GM18861 (cell line): ENCODE measurements around the gene PLD6.
"Not testable (repeated sequence)": the region's sequence is repeated elsewhere in the genome, so short reads cannot be mapped to it uniquely, and the experiment has no call there.

Experiments used
- ATAC-seq: cut with Tn5 transposase; IDR thresholded peaks from one replicate; pipeline ENCODE4 v1.9.1; 2021; ENCODE audit not compliant: unreplicated experiment

Gene PLD6

GRCh38 chr17:17179371-17179827 lies 26.7 kb downstream of the PLD6 start:
- ATAC-seq: no peak

GRCh38 chr17:17177176-17177575 lies 29.0 kb downstream of the PLD6 start:
- ATAC-seq: no peak

- ATAC-seq: no peak
Measured at GRCh38 chr17:17176341-17176740, 29.8 kb downstream of the PLD6 start.

GRCh38 chr17:17175917-17176316 lies 30.2 kb downstream of the PLD6 start:
- ATAC-seq: no peak

GRCh38 chr17:17175340-17175739 lies 30.8 kb downstream of the PLD6 start:
- no peak for ATAC-seq

GRCh38 chr17:17173921-17174320 lies 32.2 kb downstream of the PLD6 start:
- no peak for ATAC-seq

- ATAC-seq: no peak
Measured at GRCh38 chr17:17172990-17173389, 33.1 kb downstream of the PLD6 start.

- ATAC-seq: no peak
Measured at GRCh38 chr17:17172001-17172939, 33.9 kb downstream of the PLD6 start.

- ATAC-seq: no peak
Measured at GRCh38 chr17:17171186-17171585, 34.9 kb downstream of the PLD6 start.

GRCh38 chr17:17170346-17170985 lies 35.7 kb downstream of the PLD6 start:
- ATAC-seq: no peak

- ATAC-seq: no peak
Measured at GRCh38 chr17:17169396-17169795, 36.7 kb downstream of the PLD6 start.

- ATAC-seq: no peak
Measured at GRCh38 chr17:17168401-17168800, 37.7 kb downstream of the PLD6 start.

- no peak for ATAC-seq
Measured at GRCh38 chr17:17167986-17168385, 38.1 kb downstream of the PLD6 start.

GRCh38 chr17:17167356-17167755 lies 38.8 kb downstream of the PLD6 start:
- no peak for ATAC-seq

GRCh38 chr17:17166446-17166845 lies 39.7 kb downstream of the PLD6 start:
- ATAC-seq: no peak

GRCh38 chr17:17165666-17166308 lies 40.3 kb downstream of the PLD6 start:
- no peak for ATAC-seq

GRCh38 chr17:17164676-17165075 lies 41.5 kb downstream of the PLD6 start:
- no peak for ATAC-seq

- no peak for ATAC-seq
Measured at GRCh38 chr17:17164156-17164555, 42.0 kb downstream of the PLD6 start.

- ATAC-seq: no peak
Measured at GRCh38 chr17:17161759-17162158, 44.4 kb downstream of the PLD6 start.

GRCh38 chr17:17161121-17161520 lies 45.0 kb downstream of the PLD6 start:
- ATAC-seq: no peak

GRCh38 chr17:17159571-17159970 lies 46.6 kb downstream of the PLD6 start:
- no peak for ATAC-seq

GRCh38 chr17:17158506-17158905 lies 47.6 kb downstream of the PLD6 start:
- ATAC-seq: not testable (repeated sequence)
